ENCODE measurements around the gene IL25. TPM values are rescaled to one million over a fixed set of nuclear protein-coding genes. Genes with fewer than 3 reads are reported as not detected.

Gene IL25
- total RNA-seq, 6 donors from 2014 or later, result not detected

DNA sequence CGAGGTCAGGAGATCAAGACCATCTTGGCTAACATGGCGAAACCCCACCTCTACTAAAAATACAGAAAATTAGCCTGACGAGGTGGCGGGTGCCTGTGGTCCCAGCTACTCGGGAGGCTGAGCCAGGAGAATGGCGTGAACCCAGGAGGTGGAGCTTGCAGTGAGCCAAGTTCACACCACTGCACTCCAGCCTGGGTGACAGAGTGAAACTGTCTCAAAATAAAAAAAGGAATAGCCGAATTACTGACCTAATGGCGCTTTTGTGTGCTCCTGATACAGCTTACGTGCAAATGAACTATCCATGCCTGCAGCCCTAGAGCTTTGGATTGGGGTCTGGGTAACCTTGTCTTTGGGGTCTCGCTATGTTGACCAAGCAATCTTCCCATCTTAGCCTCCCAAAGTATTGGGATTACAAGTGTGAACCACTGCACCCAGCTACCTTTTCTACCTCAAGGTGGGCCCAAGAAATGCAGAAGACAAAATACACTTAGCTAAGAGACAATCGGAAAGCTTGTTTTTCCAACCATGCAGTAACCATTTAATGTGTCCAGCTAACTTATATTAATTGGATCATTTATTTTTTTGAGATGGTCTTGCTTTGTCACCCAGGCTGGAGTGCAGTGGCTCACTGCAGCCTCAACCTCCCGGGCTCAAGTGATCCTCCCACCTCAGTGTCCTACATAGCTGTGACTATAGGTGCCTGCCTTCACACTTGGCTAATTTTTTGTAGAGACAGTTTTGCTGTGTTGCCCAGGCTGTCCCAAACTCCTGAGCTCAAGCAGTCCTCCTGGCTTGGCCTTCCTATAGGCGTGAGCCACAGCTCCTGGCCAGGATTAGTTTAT is 45.9 kb upstream of the IL25 start:
- Histone ChIP-seq H3K4me3 (no peak overlapping the region), H3K4me1 (peaks cover 10 to 18% (median 15%) of the 10 kb centered on the region in 4 donors), H3K27me3 (no peaks in the 10 kb centered on the region), H3K36me3 (peaks cover 0 to 39% (median 30%) of the 10 kb centered on the region in 4 donors), H3K27ac (no peak overlapping the region), H3K9me3 (no peaks in the 10 kb centered on the region)
- ATAC-seq (ENCODE audit: low FRiP score in 2 of 2), result no peak
- 83 to 86% methylated on average over 13 of the region's 13 CpGs for WGBS, 2 donors
- TF ChIP-seq POLR2AphosphoS5 (IDR thresholded peaks at IDR 0.05), result no peak
- TF ChIP-seq EP300 (IDR thresholded peaks at IDR 0.05), result no peak
- TF ChIP-seq POLR2A (IDR thresholded peaks at IDR 0.05), result no peak
- TF ChIP-seq, protein P1, sequence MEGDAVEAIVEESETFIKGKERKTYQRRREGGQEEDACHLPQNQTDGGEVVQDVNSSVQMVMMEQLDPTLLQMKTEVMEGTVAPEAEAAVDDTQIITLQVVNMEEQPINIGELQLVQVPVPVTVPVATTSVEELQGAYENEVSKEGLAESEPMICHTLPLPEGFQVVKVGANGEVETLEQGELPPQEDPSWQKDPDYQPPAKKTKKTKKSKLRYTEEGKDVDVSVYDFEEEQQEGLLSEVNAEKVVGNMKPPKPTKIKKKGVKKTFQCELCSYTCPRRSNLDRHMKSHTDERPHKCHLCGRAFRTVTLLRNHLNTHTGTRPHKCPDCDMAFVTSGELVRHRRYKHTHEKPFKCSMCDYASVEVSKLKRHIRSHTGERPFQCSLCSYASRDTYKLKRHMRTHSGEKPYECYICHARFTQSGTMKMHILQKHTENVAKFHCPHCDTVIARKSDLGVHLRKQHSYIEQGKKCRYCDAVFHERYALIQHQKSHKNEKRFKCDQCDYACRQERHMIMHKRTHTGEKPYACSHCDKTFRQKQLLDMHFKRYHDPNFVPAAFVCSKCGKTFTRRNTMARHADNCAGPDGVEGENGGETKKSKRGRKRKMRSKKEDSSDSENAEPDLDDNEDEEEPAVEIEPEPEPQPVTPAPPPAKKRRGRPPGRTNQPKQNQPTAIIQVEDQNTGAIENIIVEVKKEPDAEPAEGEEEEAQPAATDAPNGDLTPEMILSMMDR (IDR thresholded peaks at IDR 0.05), result no peak
- no peak for DNase-seq

DNA sequence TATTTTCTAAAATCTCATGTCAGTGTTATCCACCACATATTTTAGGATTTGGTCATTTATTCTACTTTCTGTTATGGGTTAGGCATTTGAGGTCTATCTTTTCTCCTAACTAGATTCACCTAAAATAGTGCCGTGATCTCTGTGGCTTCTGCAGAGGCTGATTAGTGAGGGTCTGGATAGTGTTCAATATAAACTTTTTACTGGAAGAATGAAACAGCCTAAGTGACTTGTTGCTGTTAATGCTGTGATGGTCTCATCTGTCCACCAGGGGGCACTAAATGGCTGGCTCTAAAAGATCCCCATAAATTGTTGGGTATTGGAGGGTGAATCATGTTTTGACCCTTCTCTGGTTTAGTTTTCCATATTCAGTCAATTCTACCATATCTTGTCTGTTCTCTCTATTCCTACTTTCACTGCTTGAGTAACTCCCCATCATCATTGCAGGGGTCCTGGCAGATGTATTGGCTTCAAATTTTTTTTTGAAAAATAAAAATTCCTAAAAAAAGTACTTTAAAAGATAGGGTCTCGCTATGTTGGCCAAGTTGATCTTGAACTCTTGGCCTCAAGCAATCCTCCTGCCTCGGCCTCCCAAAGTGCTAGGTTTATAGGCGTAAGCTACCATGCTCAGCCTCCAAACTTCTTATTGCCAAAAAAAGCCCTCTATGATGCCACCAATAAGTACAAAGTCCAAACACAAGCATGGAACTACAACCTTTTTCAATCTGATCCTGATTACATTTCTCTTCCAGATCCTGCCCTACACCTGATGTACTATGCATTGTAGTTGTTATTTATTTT is 44.5 kb upstream of the IL25 start:
- Histone ChIP-seq H3K36me3 (peaks cover 0 to 35% (median 27%) of the 10 kb centered on the region in 4 donors), H3K27me3 (no peaks in the 10 kb centered on the region), H3K4me1 (peaks cover under 1 to 7% (median 3%) of the 10 kb centered on the region in 4 donors), H3K9me3 (no peaks in the 10 kb centered on the region), H3K27ac (no peak overlapping the region), H3K4me3 (no peak overlapping the region)
- WGBS, 2 donors, result 45 to 52% methylated on average over 4 of the region's 4 CpGs
- DNase-seq, result peak in 1 of 2 donors; percentile 66
- TF ChIP-seq POLR2A (IDR thresholded peaks at IDR 0.05) (no peak), POLR2AphosphoS5 (IDR thresholded peaks at IDR 0.05) (no peak), EP300 (IDR thresholded peaks at IDR 0.05) (no peak)
- TF ChIP-seq, protein P1 (IDR thresholded peaks at IDR 0.05), result peak; percentile 73 to 89 (median 86)
- ATAC-seq (ENCODE audit: low FRiP score in 2 of 2), result peak; percentile 86 to 89

DNA sequence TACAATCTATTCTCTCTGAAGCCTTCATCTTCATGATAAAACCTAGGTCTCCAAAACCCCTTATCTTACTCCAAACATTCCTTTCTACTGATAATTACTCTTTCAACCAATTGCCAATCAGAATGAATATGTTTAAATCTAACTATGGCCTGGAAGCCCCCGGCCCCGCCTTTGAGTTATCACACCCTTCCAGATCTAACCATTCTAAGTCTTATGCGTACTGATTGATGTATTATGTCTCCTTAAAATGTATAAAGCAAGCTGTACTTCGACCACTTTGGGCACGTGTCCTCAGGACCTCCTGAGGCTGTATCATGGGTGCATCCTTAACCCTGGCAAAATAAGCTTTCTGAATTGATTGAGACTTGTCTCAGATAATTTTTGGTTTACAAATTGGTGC is 37.0 kb upstream of the IL25 start:
- DNase-seq (no peak), ATAC-seq (ENCODE audit: low FRiP score in 2 of 2) (no peak)
- no peaks in the 10 kb centered on the region for H3K36me3 ChIP-seq
- no peaks in the 10 kb centered on the region for H3K27me3 ChIP-seq
- no peaks in the 10 kb centered on the region for H3K9me3 ChIP-seq
- H3K27ac ChIP-seq, result no peak overlapping the region
- TF ChIP-seq POLR2A (IDR thresholded peaks at IDR 0.05), result no peak
- no peak for TF ChIP-seq POLR2AphosphoS5 (IDR thresholded peaks at IDR 0.05)
- H3K4me3 ChIP-seq, result no peak overlapping the region
- 86 to 91% methylated on average over 5 of the region's 5 CpGs for WGBS, 2 donors
- H3K4me1 ChIP-seq, result no peaks in the 10 kb centered on the region

DNA sequence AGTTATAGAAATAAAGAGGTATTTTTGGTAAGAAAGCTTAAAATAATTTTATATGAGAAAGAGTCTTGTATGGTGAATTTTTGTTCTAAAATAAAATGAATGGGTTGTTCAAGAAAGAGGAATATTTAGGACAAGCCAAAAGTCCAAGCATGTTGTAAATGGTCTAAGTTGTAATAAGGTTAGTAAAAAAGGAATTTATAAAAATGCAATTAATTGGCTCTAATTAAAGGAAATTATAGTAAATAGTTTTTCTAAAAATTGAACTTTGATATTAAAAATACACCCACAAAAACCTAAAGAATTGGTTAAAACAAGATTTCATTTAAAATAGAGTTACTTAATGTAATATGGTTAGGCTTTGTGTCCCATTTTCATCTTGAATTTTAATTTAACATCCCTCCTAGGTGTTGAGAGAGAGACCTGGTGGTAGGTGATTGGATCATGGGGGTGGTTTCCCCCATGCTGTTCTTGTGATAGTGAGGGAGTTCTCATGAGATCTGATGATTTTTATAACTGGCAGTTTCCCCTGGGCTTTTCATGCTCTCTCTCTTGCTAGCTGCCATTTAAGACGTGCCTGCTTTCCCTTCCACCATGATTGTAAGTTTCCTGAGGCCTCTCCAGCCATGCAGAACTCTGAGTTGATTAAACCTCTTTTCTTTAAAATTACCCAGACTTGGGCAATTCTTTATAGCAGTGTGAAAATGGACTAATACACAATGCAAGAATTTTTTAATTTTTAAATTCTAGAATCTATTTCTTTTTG is 32.9 kb upstream of the IL25 start:
- Histone ChIP-seq H3K4me3 (no peak overlapping the region), H3K27me3 (no peaks in the 10 kb centered on the region), H3K9me3 (no peaks in the 10 kb centered on the region), H3K4me1 (no peaks in the 10 kb centered on the region), H3K36me3 (no peaks in the 10 kb centered on the region), H3K27ac (no peak overlapping the region)
- WGBS, 2 donors, result 63 to 96% methylated on average over 1 of the region's 1 CpG
- DNase-seq, result no peak
- no peak for ATAC-seq (ENCODE audit: low FRiP score in 2 of 2)
- TF ChIP-seq POLR2AphosphoS5 (IDR thresholded peaks at IDR 0.05), result no peak
- TF ChIP-seq, protein P1 (IDR thresholded peaks at IDR 0.05), result no peak
- no peak for TF ChIP-seq POLR2A (IDR thresholded peaks at IDR 0.05)
- no peak for TF ChIP-seq EP300 (IDR thresholded peaks at IDR 0.05)

DNA sequence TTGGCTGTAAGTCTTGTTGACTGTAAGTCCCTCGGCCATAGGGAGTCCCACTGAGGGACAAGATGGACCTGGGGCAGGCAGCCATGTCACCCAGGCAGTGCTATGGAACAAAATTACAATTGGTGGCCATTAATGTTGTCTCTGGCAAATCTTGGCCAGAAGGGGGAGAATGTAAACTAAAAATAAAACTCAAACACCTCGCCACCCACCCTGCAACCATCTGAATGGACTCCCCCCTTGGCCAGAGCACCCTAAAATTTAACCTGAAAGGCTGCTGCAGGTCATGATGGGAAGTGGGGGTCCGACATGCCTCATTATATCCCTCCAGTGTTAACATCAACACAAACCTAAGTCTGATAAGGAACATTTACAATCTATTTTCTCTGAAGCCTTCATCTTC is 28.1 kb upstream of the IL25 start:
- no peak overlapping the region for H3K4me3 ChIP-seq
- peaks cover 0 to 6% (median 0%) of the 10 kb centered on the region in 4 donors for H3K36me3 ChIP-seq
- ATAC-seq (ENCODE audit: low FRiP score in 2 of 2) (no peak), DNase-seq (no peak)
- H3K27me3 ChIP-seq, result no peaks in the 10 kb centered on the region
- no peaks in the 10 kb centered on the region for H3K4me1 ChIP-seq
- no peaks in the 10 kb centered on the region for H3K9me3 ChIP-seq
- TF ChIP-seq EP300 (IDR thresholded peaks at IDR 0.05) (no peak), POLR2AphosphoS5 (IDR thresholded peaks at IDR 0.05) (no peak), POLR2A (IDR thresholded peaks at IDR 0.05) (no peak)
- TF ChIP-seq, protein P1 (IDR thresholded peaks at IDR 0.05), result no peak
- H3K27ac ChIP-seq, result no peak overlapping the region
- WGBS, 2 donors, result 55 to 65% methylated on average over 3 of the region's 3 CpGs

Data from upper lobe of left lung (tissue), 6 donors.